Peyer's patch (tissue), 4 donors: ENCODE measurements around the gene COL4A6. TPM values are rescaled to one million over a fixed set of nuclear protein-coding genes. Genes with fewer than 3 reads are reported as not detected.
"Not testable (repeated sequence)": the region's sequence is repeated elsewhere in the genome, so short reads cannot be mapped to it uniquely, and the experiment has no call there.

Experiments
- DNase-seq, 3 donors: peaks; one replicate each; pipeline ENCODE4 v3.0.0-alpha.2; 2017 to 2019
- H3K27ac ChIP-seq, 4 donors: fragments of 200-600 bp; sonication (generic); one replicate each; pipeline ENCODE4 v1.5.1; 2016 to 2019
- H3K27me3 ChIP-seq, 2 donors: fragments of 200-600 bp; sonication (generic); one replicate each; pipeline ENCODE4 v1.5.1; 2019
- H3K36me3 ChIP-seq, 3 donors: fragments of 200-600 bp; sonication (generic); one replicate each; pipeline ENCODE4 v1.5.1; 2016 to 2019
- H3K4me1 ChIP-seq, 4 donors: fragments of 200-600 bp; sonication (generic); one replicate each; pipeline ENCODE4 v1.5.1; 2016 to 2019
- H3K4me3 ChIP-seq, 4 donors: fragments of 200-600 bp; sonication (generic); 1 replicate in 3 of 4; 2 replicates in 1 of 4; pipeline ENCODE4 v1.5.1; 2016 to 2019; ENCODE audit warnings: mild to moderate bottlenecking in 1 of 4
- H3K9me3 ChIP-seq, 4 donors: fragments of 200-600 bp; sonication (generic); one replicate each; pipeline ENCODE4 v1.5.1; 2016 to 2019; ENCODE audit warnings: mild to moderate bottlenecking in 1 of 4
- POLR2A ChIP-seq, 2 donors: fragments of 450-650 bp; IDR thresholded peaks; one replicate each; pipeline ENCODE4 v1.5.1; 2017; ENCODE audit warnings: antibody characterized with exemption in 2 of 2, mild to moderate bottlenecking in 2 of 2, moderate library complexity in 2 of 2
- total RNA-seq, 4 donors: library from RNA; depleted of rRNA; stranded (reverse); fragments of >200 nt; gene quantifications; one replicate each; pipeline ENCODE4 v1.1.0, GENCODE V29; 2016
- TF ChIP-seq, protein P1 (sequence below), 6 experiments: fragments of 450-650 bp in 4 of 6; fragments of 200-600 bp in 2 of 6; sonication (generic) in 1 of 6; IDR thresholded peaks; one replicate each; pipeline ENCODE4 v1.5.1; 2017 to 2019; ENCODE audit warnings: antibody characterized with exemption in 6 of 6, mild to moderate bottlenecking in 3 of 6, moderate library complexity in 1 of 6

Gene COL4A6
- total RNA-seq, 4 donors from 2014 or later = 0.18 to 2.4 (median 0.89) TPM

DNA sequence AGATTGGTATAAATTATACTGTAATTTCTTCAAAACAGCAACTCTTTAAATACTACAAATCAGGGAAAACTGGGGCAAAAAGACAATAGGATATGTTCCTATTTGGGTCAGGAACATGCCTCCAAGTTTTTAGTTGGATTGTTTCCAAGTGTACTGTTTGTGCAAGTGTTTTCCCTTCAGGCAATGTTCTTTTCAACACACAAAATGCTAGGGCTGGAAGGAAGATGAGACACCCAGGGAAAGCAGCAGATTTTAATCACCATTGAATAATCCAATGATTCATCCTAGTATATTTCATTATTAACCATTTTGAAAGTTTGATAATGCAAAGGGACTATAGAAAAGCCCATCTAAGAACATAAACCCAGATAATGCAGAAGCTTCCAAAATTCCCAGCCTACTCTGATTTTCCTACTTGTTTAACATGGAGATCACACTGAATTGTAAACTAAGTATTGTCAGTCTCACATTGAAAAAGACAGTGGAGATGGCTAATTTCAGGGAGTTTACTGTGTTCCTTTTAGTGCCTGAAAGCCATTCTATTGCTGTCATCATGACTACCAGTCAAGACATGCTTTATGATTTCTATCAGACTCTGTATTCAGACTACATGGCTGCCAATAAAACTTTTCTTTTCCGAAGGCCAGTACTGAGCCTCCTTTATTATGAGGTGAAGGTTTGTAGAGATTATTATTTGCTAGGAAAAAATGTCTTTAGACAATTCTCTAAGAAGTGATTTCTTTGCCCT, 38.6 kb downstream of the COL4A6 start:
- H3K4me3 ChIP-seq = no peak overlapping the region
- no peaks in the 10 kb centered on the region for H3K36me3 ChIP-seq
- no peak for DNase-seq
- no peaks in the 10 kb centered on the region for H3K4me1 ChIP-seq
- H3K9me3 ChIP-seq = no peaks in the 10 kb centered on the region
- H3K27ac ChIP-seq = no peak overlapping the region
- TF ChIP-seq, protein P1, sequence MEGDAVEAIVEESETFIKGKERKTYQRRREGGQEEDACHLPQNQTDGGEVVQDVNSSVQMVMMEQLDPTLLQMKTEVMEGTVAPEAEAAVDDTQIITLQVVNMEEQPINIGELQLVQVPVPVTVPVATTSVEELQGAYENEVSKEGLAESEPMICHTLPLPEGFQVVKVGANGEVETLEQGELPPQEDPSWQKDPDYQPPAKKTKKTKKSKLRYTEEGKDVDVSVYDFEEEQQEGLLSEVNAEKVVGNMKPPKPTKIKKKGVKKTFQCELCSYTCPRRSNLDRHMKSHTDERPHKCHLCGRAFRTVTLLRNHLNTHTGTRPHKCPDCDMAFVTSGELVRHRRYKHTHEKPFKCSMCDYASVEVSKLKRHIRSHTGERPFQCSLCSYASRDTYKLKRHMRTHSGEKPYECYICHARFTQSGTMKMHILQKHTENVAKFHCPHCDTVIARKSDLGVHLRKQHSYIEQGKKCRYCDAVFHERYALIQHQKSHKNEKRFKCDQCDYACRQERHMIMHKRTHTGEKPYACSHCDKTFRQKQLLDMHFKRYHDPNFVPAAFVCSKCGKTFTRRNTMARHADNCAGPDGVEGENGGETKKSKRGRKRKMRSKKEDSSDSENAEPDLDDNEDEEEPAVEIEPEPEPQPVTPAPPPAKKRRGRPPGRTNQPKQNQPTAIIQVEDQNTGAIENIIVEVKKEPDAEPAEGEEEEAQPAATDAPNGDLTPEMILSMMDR (IDR thresholded peaks at IDR 0.05) = no peak
- no peak for TF ChIP-seq POLR2A (IDR thresholded peaks at IDR 0.05)
- no peaks in the 10 kb centered on the region for H3K27me3 ChIP-seq

DNA sequence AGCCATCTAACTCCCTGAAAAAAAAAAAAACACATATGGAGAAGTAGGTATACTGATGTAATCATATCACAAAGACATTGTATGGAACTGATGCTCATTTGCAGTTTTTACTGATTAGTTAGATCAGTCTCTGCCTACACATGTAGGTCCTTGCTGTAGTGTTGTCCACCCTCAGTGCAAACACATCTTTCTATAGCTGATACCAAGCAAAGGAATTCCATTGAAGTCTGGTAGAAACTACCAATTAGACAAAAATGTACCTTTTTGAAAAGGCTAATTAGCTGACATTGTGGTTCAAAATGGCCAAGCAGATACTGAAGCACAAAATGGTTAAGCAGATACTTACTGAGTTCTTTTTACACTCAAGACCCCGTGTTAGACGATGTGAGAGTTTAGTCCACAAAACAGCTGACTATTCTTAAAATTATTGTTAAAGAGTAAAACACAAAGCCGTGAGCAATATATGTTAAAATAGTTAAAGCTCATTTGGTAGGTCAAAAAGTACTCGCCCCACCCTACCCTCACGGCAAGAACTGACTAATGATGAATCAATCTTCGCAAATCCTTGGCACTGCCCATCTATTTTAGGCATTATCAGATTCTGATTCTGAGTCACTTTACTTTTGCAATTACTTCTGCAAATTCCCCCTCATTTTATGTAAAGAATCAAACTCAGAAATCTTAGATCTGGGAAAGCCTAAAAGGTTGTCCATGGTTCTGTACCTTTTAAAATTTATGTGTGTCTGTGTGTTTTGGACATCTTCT, 40.4 kb downstream of the COL4A6 start:
- TF ChIP-seq, protein P1 (IDR thresholded peaks at IDR 0.05) = no peak
- TF ChIP-seq POLR2A (IDR thresholded peaks at IDR 0.05) = no peak
- H3K4me3 ChIP-seq = no peak overlapping the region
- no peaks in the 10 kb centered on the region for H3K27me3 ChIP-seq

DNA sequence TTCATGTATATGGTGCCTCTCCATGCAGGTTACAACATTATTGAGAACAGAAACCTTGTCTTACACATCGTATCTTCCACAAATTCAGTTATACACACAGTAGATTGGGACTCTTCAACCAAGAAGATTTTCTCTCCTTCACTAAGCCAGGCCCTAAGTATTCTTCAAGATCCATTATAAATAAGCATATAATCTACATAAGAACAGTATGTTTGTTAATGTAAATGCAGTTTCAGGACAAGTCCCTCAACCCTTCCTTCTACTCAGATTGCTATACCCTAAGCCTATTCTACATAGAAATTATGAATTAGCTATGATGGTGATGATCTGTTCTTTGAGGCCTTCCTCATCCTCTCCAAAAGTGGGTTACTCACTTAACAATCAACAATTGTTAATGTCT, 41.2 kb downstream of the COL4A6 start:
- no peak for TF ChIP-seq POLR2A (IDR thresholded peaks at IDR 0.05)
- TF ChIP-seq, protein P1 (IDR thresholded peaks at IDR 0.05) = no peak
- no peak overlapping the region for H3K4me3 ChIP-seq
- DNase-seq = no peak
- no peaks in the 10 kb centered on the region for H3K36me3 ChIP-seq
- no peak overlapping the region for H3K27ac ChIP-seq
- H3K27me3 ChIP-seq = no peaks in the 10 kb centered on the region
- no peaks in the 10 kb centered on the region for H3K9me3 ChIP-seq
- H3K4me1 ChIP-seq = no peaks in the 10 kb centered on the region

More for the DNA sequence above, 40.4 kb downstream of the COL4A6 start:
- Histone ChIP-seq H3K27ac (no peak overlapping the region), H3K4me1 (no peaks in the 10 kb centered on the region), H3K36me3 (no peaks in the 10 kb centered on the region), H3K9me3 (no peaks in the 10 kb centered on the region)
- no peak for DNase-seq

DNA sequence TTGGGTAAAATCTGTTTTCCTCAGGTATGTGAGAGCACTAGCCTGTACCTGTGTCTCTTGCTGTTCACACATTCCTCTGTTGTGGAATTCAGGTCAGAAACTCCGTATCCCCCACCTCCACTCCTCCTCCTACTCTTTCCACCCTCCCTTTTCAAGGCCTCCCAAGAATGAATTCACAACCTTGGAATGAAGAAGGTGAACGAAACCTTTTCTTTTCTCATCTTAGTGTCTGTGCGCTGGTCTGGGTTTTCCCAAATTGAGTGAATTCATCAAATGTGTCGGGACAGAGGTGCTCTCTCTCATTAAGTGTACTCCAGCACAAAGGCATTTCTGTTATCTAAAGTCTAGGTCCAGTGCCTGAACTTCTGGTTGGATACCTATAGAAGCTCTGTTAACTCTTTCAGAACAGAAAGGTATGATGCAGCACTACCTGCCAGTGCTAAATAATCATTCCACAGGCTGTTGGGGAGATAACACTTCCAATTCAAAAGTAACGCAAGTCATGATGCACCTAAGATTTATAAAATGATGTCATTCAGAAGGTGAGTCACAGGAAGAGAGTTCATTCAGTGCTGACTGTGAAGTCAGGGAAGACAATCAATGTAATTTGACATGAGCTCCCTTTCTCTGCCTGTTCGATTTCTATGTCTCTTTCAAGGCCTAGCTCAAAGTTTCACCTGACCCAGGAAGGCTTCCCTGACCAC, 41.9 kb downstream of the COL4A6 start:
- Histone ChIP-seq H3K9me3 (no peaks in the 10 kb centered on the region), H3K4me3 (no peak overlapping the region), H3K27me3 (no peaks in the 10 kb centered on the region), H3K36me3 (no peaks in the 10 kb centered on the region), H3K27ac (no peak overlapping the region), H3K4me1 (no peaks in the 10 kb centered on the region)
- no peak for TF ChIP-seq POLR2A (IDR thresholded peaks at IDR 0.05)
- TF ChIP-seq, protein P1 (IDR thresholded peaks at IDR 0.05) = no peak
- DNase-seq = no peak

DNA sequence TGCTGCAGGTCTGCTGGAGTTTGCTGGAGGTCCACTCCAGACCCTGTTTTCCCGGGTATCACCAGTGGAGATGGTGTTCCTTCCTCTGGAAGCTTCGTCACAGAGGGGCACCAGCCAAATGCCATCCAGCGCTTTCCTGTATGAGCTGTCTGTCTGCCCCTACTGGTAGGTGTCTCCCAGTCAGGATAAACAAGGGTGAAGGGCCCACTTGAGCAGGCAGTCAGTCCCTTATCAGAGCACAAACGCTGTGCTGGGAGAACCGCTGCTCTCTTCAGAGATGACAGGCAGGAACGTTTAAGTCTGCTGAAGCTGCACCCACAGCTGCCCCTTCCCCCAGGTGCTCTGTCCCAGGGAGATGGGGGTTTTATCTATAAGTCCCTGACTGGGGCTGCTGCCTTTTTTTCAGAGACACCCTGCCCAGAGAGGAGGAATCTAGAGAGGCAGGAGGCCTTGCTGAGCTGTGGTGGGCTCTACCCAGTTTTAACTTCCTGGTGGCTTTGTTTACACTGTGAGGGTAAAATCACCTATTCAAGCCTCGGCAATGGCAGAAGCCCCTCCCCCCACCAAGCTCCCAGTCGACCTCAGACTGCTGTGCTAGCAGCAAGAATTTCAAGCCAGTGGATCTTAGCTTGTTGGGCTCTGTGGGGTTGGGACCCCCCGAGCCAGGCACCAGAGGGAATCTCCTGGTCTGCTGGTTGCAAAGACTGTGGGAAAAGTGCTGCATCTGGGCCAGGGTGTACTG, 47.1 kb downstream of the COL4A6 start:
- H3K9me3 ChIP-seq, H3K27ac ChIP-seq, H3K4me3 ChIP-seq, H3K36me3 ChIP-seq, H3K27me3 ChIP-seq, DNase-seq, H3K4me1 ChIP-seq: not testable (repeated sequence)
